Astrocyte of the hippocampus (primary cell): ENCODE measurements around the gene SUPV3L1.
"Not testable (repeated sequence)": the region's sequence is repeated elsewhere in the genome, so short reads cannot be mapped to it uniquely, and the experiment has no call there.

Experiments
- DNase-seq: peaks from one replicate; pipeline ENCODE4 v3.0.0; 2011; ENCODE audit warnings: low read depth, low spot score

The SUPV3L1 gene

GRCh38 chr10:69179743-69180524 is at the start of gene SUPV3L1:
TSS of gene SUPV3L1 (plus strand) at chr10:69180234. CDS start at chr10:69180292, 58 bp downstream.
- DNase-seq: peak; percentile 96

- DNase-seq: peak; percentile 37
These were observed 49.8 kb upstream of the SUPV3L1 start for GRCh38 chr10:69130251-69130650.

- DNase-seq: no peak
These were observed 40.1 kb upstream of the SUPV3L1 start for GRCh38 chr10:69139961-69140360.

GRCh38 chr10:69141304-69141703 is 38.7 kb upstream of the SUPV3L1 start:
- DNase-seq: no peak

GRCh38 chr10:69142074-69142473 is 38.0 kb upstream of the SUPV3L1 start:
- DNase-seq: not testable (repeated sequence)

GRCh38 chr10:69142983-69143382 is 37.1 kb upstream of the SUPV3L1 start:
- DNase-seq: no peak

GRCh38 chr10:69145329-69145728 is 34.7 kb upstream of the SUPV3L1 start:
- no peak for DNase-seq

- no peak for DNase-seq
These were observed 34.2 kb upstream of the SUPV3L1 start for GRCh38 chr10:69145864-69146263.

GRCh38 chr10:69146759-69147158 is 33.3 kb upstream of the SUPV3L1 start:
- DNase-seq: no peak

GRCh38 chr10:69151984-69152383 is 28.1 kb upstream of the SUPV3L1 start:
- no peak for DNase-seq

GRCh38 chr10:69153227-69153626 is 26.8 kb upstream of the SUPV3L1 start:
- DNase-seq: no peak

- DNase-seq: peak; percentile 36
These were observed 19.2 kb upstream of the SUPV3L1 start for GRCh38 chr10:69160809-69161241.

GRCh38 chr10:69168493-69168892 is 11.5 kb upstream of the SUPV3L1 start:
- DNase-seq: no peak

GRCh38 chr10:69172241-69172982 is 7.6 kb upstream of the SUPV3L1 start:
- DNase-seq: no peak

- not testable (repeated sequence) for DNase-seq
These were observed 4.7 kb upstream of the SUPV3L1 start for GRCh38 chr10:69175326-69175725.

GRCh38 chr10:69176823-69177222 is 3.2 kb upstream of the SUPV3L1 start:
- no peak for DNase-seq

GRCh38 chr10:69179089-69179742 is 818 bp upstream of the SUPV3L1 start:
- no peak for DNase-seq

- peak; percentile 26 for DNase-seq
These were observed 631 bp downstream of the SUPV3L1 start for GRCh38 chr10:69180525-69181204.

GRCh38 chr10:69181433-69181832 is 1.4 kb downstream of the SUPV3L1 start:
- no peak for DNase-seq

GRCh38 chr10:69182005-69182404 is 2.0 kb downstream of the SUPV3L1 start:
- no peak for DNase-seq

- no peak for DNase-seq
These were observed 6.5 kb downstream of the SUPV3L1 start for GRCh38 chr10:69186524-69186923.

- DNase-seq: no peak
These were observed 21.0 kb downstream of the SUPV3L1 start for GRCh38 chr10:69201045-69201444.
